HFFc6 (cell line): Measurements from ENCODE around the gene MYO3B. TPM values are rescaled to one million over a fixed set of nuclear protein-coding genes. Genes with fewer than 3 reads are reported as not detected.

ENCODE experiments used
- DNase-seq: peaks from one replicate; pipeline ENCODE4 v3.0.0-alpha.2; 2018
- H3K27ac Mint-ChIP-seq: 2 replicates; pipeline ENCODE4 v1.8.0; 2020; ENCODE audit warnings: mild to moderate bottlenecking, mixed read lengths
- H3K27me3 Mint-ChIP-seq: 2 replicates; pipeline ENCODE4 v1.8.0; 2021; ENCODE audit warnings: mild to moderate bottlenecking, moderate library complexity, mixed read lengths; ENCODE audit not compliant: insufficient read depth
- H3K36me3 Mint-ChIP-seq: 2 replicates; pipeline ENCODE4 v1.8.0; 2021; ENCODE audit warnings: low read depth, mixed read lengths
- H3K4me1 Mint-ChIP-seq: 2 replicates; pipeline ENCODE4 v1.8.0; 2020; ENCODE audit warnings: low read depth, mixed read lengths
- H3K4me3 Mint-ChIP-seq: 2 replicates; pipeline ENCODE4 v1.8.0; 2020; ENCODE audit warnings: mild to moderate bottlenecking, moderate library complexity, mixed read lengths
- H3K9me3 Mint-ChIP-seq: 2 replicates; pipeline ENCODE4 v1.8.0; 2020; ENCODE audit warnings: mild to moderate bottlenecking, mixed read lengths
- CTCF ChIP-seq: fragments of 200-600 bp; sonication (generic); IDR thresholded peaks from 2 replicates; pipeline ENCODE4 v1.5.0; 2021; ENCODE audit warnings: antibody characterized with exemption, mild to moderate bottlenecking
- total RNA-seq, 6 experiments: library from RNA; stranded (reverse); fragmentation: NEBNext Ultra II Directional; extraction: Animal tissue kit (Norgen Biotek cat#: 25700); gene quantifications; 2 replicates in 1 of 6; 3 replicates in 5 of 6; pipeline ENCODE4 v1.2.3, GENCODE V29; 2021

MYO3B gene
- total RNA-seq, 6 experiments from 2014 or later, result not detected

DNA sequence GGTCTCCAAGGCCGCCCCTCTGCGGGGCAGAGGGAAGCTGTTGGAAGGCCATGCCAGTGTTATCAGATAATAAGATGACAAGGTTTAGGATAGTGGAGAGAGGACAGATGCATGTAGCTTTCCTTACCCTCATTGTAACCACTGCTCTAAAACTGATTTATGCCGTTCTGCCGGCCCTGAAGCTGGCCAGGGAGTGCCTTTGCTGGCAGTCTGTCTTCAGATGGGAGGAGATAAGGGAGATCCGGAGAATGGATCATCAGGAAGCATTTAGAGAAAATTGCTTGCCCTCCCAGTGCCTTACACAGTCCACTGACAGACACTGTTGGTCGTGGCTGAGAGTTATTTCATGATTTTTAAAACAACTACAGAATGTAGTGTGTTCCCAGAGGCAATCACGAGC, 35.4 kb upstream of the MYO3B start:
- no peak overlapping the region for H3K4me3 Mint-ChIP-seq
- H3K9me3 Mint-ChIP-seq, result no peaks in the 10 kb centered on the region
- H3K27ac Mint-ChIP-seq, result no peak overlapping the region
- H3K27me3 Mint-ChIP-seq, result peaks cover 7% of the 10 kb centered on the region
- no peak for DNase-seq
- no peak for TF ChIP-seq CTCF
- no peaks in the 10 kb centered on the region; the same call in 1 of the 2 replicates for H3K4me1 Mint-ChIP-seq
- no peaks in the 10 kb centered on the region for H3K36me3 Mint-ChIP-seq

GRCh38 chr2:170143045-170143717, 34.8 kb upstream of the MYO3B start:
- Mint-ChIP-seq H3K36me3 (no peaks in the 10 kb centered on the region), H3K4me1 (no peaks in the 10 kb centered on the region; the same call in 1 of the 2 replicates), H3K27me3 (peaks cover 7% of the 10 kb centered on the region), H3K9me3 (no peaks in the 10 kb centered on the region), H3K27ac (no peak overlapping the region), H3K4me3 (no peak overlapping the region)
- no peak for DNase-seq
- no peak for TF ChIP-seq CTCF

DNA sequence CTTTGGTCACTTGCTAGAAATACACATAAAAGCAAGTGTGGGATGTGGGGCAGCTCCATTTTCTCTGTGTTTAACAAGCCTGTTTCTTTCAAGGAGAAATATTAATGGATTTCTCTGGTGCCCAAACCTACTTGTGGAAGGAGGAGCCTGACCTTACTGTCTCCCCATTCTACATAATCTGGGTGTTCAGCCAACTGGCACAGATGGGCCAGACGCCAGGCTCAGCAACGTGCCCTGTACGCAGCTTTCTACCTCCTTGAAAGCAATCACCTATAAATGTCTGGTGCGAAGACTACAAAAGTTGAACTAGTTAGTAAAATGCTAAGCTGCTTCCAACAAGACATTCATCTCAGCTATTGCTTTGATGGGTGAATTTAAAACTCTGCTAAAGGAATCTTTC, 33.2 kb upstream of the MYO3B start:
- Mint-ChIP-seq H3K36me3 (no peaks in the 10 kb centered on the region), H3K27ac (no peak overlapping the region), H3K27me3 (peaks cover 7% of the 10 kb centered on the region), H3K4me1 (no peaks in the 10 kb centered on the region; the same call in 1 of the 2 replicates), H3K4me3 (no peak overlapping the region), H3K9me3 (no peaks in the 10 kb centered on the region)
- TF ChIP-seq CTCF, result no peak
- DNase-seq, result no peak

GRCh38 chr2:170145191-170145590, 32.8 kb upstream of the MYO3B start:
- DNase-seq, result no peak
- no peak overlapping the region for H3K4me3 Mint-ChIP-seq
- peaks cover 7% of the 10 kb centered on the region for H3K27me3 Mint-ChIP-seq
- no peaks in the 10 kb centered on the region; the same call in 1 of the 2 replicates for H3K4me1 Mint-ChIP-seq
- H3K27ac Mint-ChIP-seq, result no peak overlapping the region
- H3K9me3 Mint-ChIP-seq, result no peaks in the 10 kb centered on the region
- no peak for TF ChIP-seq CTCF
- no peaks in the 10 kb centered on the region for H3K36me3 Mint-ChIP-seq

DNA sequence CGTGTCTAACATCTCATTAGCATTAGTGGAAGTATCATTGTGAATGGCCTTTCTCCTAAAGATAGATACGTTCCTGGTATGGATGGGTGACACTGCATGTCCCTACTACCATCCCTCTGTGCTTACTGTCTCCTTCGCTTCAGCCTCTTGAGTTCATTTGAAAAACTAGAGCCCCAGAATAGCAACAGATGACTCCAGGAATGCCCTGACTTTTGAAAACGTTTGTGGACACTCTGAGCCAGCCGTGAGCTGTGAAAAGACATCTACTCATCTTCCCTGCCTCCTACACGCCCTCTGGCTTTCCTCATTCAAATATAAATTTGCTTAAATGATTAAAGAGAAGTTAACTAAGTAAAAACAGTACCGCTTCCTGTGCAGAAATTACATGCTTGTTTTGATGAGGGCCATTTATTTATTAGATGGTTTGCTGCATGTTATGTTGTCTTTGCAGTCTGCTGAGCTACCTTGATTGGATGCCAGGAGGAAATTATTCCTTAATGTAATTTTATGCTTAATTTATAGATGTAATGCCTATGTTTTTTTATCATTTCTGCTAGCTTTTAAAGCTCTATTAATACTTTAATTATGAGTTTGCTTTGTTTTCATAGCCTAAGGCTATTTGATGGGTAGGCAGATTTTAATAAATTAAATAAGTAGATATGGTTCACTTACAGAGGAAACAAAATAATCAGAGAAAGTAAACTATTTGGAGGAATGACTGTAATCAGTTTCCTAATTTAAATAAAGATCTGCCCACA, 32.1 kb upstream of the MYO3B start:
- no peak for DNase-seq
- no peak overlapping the region for H3K4me3 Mint-ChIP-seq
- no peaks in the 10 kb centered on the region for H3K36me3 Mint-ChIP-seq
- no peak for TF ChIP-seq CTCF
- H3K4me1 Mint-ChIP-seq, result no peaks in the 10 kb centered on the region; the same call in 1 of the 2 replicates
- no peaks in the 10 kb centered on the region for H3K9me3 Mint-ChIP-seq
- no peak overlapping the region for H3K27ac Mint-ChIP-seq
- peaks cover 6% of the 10 kb centered on the region for H3K27me3 Mint-ChIP-seq
